SKM-1 (cell line): ENCODE results near the gene BBLN.
"Not testable (repeated sequence)": the region's sequence is repeated elsewhere in the genome, so short reads cannot be mapped to it uniquely, and the experiment has no call there.

Experiments used
- DNase-seq: peaks from one replicate; lab custom pipeline; 2025; ENCODE audit not compliant: unreplicated experiment; lab: John Stamatoyannopoulos, UW

Gene BBLN

DNA sequence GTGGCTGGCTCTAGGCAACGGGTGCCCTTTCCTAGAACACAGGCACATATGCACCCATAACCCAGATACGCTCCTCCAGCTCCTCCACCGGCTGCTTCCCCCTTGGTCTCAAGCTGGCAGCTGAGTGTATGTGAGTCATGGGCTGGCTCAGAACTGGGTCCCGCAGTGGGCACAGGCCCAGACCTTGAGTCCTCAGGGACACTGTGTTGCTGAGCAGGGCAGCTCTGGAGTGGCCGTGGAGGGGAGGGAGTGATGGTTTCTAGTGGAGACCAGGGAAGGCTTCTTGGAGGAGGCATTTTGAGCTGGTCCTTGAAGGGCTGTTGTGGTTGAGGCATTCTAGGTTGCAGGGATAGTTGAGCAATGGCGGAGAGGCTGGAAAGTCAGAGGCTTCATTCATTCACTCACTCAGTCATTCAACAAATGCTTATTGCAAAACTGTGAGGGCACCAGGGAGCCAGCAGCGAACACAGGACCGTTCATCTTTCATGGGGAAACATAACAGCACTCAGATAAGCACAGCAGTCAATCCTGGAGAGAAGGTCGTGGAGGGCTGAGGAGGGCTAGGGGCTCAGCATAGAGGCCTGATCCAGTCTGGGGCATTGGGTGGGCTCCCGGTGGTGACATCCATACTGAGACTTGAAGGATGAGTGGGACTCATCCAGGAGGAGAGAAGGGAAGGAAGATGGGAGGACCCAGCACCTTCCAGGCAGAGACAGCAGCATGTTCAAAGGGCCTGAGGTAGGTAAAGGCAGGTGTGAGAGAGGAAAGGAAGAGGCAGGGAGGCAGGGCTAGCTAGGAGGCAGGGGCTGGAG, 2.4 kb downstream of the BBLN start:
- no peak for DNase-seq

DNA sequence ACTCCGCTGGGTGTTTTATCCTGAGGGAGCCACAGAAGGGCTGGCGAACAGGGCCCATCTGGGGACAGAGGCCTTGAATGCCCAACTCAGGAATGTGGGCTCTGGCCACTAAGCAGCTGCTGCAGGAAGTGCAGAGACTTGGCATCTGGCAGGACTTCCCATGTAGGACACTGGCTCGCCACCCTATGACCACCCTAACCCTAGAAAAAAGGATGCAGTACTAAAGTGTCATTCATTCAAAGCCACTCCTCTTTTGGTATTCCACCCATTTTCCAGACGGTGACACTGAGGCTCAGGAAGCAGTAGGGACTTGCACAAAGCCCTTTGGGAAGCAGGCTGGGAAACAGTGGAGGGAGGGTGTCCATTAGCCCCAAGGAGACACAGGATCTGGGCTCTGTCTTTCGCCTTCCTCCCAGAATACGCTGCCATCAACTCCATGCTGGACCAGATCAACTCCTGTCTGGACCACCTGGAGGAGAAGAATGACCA, 3.0 kb downstream of the BBLN start:
- DNase-seq, result no peak

DNA sequence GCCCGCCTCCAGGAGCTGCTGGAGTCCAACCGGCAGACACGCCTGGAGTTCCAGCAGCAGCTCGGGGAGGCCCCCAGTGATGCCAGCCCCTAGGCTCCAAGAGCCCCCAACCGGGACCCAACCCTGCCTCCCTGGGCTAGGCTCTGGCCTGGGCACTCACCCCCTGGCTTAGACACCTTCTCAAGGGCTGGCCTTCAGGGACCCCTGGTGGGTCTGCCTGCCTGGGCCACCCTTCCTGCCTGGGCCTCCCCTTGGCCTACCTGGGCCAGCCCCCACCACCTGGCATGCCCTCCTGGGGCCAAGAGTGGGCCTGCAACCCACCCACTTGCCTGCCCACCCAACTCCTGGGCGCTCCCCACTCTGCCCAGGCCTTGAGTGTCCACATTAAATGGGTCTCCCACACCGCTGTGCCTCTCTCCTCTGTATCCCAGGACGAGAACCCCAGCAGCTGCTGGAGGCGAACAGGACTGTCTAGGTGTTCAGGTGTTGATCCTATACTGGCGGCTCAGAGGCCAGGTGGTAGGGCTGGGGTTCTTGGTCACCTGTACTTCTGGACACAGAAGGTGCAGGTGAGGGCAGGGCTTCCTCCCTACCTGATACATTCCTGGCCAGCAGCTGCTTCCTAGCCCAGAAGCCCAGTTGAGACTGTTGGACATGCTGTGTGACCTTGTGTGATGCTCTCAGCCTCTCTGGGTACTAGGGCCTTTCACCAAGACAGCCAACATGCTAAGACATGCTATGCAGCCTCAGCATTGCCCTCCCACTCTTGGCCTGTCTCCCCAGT, 3.6 kb downstream of the BBLN start:
- DNase-seq, result no peak

DNA sequence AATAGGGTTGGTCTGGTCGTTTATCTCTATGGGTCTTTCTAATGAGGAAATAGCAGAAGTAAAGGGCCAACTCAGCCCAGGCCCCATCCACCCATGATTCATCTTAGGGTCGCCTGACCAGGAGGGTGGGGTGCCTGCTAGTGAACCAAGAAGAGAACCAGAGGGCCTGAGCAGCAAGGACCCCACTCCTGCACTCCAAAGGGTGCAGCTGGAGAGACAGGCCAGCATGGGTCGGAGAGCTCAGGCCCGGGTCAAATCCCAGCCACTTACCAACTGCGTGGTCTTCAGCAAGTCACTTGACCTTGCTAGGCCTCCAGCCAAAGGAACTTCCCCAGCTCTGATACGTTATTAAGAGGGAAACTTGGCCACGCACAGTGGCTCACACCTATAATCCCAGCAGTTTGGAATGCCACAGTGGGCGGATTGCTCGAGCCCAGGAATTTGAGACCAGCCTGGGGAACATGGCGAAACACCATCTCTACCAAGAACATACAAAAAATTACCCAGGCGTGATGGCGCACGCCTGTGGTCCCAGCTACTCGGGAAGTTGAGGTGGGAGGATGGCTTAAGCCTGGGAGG, 4.3 kb downstream of the BBLN start:
- DNase-seq, result no peak

DNA sequence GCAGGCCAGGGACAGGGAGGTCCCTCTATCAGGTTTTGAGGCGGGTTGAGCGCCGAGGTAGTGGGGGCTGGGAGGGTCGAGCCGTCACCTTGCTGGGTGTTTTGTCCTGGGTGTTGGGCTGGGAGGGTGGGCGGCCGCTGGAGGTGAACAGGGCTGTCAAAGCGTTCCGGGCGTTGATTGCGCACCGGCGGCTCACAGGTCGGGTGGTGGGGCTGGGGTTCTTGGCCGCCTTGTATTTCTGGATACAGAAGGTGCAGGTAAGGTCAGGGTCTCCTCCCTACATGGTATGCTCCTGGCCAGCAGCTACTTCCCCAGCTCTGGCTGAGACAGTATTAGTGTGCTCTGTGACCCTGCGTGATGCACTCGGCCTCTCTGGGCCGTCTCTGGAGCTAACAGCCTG, 6.1 kb downstream of the BBLN start:
- no peak for DNase-seq

DNA sequence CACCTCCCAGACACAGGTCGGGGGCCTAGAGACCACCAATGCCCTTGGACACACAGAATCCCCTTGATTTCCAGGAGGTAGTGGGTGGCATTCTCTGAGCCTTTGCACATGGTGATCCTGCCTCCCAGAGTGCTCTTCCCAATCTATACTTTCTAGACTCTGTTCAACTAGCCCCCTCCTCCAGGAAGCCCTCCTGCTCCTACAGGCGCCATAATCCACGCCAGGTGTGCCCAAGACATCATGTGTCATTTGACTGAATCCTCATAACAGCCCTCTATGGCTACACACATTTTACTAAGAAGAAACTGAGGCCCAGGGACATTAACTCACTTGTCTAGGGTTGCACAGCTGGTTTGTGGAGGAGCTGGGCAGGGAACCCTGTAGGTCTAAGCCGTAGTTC, 7.1 kb downstream of the BBLN start:
- no peak for DNase-seq

DNA sequence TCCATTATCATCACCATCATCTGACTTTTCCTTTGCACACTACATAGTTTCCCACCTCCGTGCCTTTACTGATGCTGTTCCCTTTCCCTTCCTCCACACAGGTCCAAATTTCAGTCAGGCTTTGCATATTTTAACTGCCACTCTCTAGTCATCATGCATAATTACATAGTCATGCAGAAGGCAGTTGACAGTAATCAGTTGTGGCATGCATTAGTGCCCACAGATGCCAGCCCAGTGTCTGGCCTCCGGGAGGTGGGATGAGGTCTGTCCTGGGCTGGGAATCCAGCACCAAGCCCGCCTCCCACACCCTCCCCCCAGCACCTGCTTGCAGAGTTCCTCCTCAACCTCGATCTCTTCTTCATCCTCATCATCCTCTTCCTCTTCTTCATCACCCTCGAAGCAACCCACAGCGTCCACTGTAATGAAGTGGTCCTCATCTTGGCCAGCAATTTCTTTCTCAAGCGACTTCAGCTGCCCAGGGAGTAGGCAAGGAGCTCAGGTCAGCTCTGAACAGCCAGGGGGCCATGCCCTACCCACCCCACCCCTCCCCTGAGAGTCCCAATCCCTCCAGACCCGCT, 8.8 kb downstream of the BBLN start:
- no peak for DNase-seq

DNA sequence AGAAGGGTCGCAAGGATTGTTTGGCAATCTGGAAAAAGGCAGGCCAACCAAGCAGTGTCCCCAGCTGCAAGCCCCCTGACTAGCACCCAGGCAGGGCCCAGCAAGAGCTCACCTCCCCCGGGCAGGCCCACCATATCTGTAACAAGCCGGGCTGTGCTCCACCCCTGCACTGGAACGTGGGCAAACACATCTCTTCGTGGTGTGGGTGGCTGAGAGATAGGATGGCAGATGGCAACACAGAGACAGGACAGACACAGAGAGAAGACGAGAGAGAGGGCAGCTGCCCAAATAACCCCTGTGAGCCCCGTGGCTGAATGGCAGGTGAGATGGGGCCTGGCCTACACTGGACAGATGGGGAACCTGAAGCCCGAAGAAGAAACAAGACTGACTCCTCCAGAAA, 9.4 kb downstream of the BBLN start:
- no peak for DNase-seq

DNA sequence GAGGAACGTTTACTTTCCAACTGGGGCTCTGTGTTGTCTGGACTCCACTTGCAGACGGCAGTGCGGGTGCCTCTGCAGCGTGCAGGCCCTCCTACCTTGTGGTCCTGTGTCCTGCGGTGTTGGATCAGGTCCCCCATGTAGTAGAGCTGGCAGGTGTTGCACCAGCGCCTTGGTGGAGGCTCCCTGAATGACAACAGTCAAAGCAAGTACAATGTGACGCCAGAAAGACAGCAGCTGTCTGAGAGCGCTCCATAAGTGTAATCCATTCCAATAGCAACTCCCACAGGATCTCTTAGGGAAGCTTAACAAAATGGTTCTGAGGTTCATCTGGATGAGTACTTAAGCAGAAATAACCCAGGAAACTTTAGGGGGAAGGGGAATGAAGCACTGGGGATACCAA, 9.9 kb downstream of the BBLN start:
- DNase-seq, result no peak

DNA sequence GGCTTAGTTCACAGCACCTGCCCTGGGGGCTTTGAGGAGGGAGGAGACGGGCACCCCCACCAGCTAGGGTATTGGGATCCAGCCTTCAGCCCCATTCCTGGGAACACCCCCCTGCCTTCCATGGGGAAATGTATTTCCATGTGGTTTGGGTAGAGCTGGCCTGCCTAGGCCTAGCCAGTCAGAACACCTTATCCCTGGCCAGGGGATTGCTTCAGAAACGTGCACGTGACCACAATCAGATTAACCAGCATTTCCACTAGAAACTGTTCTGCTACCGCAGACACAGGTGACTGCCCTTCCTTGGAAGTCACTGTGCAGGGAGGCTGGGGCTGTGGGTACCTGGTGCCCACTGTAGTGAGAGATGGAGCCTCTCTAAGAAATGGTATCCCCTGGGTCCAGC, 14.0 kb downstream of the BBLN start:
- DNase-seq, result no peak

DNA sequence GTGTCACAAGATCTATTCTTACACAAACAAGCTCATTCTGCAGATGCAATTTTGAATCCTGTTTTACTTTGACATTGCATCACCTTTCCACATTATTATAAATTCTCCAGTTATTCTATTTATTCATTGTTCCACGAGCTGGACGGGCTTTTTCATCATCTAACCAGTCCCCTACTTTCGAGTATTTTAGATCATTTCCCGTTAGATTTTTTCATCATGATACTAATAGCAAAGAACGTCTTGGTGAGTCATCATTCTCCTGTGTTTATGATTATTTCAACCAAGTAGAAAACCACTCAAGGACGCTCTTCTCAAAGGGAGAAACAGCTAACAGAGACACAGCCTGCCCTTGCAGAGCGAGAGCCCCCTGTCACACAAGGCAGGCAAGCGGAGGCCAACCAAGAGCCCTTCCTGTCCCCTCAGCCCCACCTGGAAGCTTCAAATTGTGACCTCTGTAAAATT, 15.1 kb downstream of the BBLN start:
- no peak for DNase-seq

DNA sequence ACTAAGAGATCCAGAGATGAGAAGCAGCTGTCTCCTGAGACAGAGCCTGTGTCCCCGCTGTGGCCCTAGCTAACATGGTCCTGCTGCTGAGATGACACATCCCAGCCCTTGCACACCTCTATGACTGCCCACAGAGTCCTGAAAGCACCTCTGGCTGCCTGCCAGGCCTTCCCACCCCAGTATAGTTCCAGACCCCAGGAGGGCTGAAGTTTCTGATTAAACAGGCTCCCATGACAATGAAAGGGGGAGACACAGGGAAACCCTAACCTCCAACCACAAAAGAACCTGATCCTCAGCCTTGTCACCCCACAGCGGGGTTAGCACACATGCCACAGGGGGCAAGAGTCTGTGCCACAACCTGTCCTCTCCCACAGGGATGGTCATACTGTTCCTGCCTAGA, 15.7 kb downstream of the BBLN start:
- DNase-seq, result no peak

DNA sequence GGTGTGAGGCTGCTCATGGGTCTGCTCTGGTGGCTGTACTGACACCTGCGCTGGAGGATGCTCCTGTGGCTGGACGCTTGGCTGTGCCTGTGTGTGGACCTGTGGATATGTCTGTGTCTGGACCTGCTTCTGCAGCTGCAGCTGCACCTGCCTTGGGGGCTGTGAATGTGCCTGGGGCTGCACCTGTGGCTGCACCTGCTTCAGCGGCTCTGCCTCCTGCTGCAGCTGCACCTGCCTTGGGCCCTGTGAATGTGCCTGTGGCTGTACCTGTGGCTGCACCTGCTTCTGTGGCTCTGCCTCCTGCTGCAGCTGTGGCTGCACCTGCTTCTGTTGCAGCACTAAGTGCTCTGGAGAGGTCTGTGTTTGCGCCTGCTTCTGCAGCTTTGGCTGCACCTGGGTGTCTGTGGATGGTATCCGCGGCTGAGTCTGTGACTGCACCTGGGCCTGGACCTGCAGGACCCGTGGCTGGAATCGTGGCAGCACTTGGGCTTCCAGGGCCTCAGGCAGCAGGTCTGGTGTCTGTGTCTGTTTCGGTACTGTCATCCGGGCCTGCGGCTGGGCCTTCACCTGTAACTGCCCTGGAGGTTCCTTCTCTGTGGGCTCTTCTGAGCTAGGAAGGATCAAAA, 18.9 kb downstream of the BBLN start:
- DNase-seq, result no peak

DNA sequence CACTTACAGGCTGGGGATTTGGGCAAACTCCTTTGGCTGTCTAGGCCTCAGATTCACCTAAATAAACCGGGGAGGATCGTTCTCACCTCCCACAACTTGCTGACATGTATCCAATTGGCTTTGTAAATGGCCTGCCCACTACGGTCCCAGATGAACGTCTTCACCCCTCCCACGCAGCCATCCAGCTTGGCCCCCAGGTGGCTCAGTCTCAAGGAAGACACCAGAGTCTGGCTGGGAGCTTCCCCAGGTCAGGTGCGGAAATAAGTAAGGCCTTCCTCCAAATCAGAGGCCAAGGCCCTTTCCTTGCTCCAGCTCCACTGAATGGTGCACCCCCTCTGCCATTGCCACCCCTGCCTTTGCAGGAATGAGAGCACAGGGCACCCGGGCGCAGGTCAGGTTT, 19.9 kb downstream of the BBLN start:
- DNase-seq, result no peak

DNA sequence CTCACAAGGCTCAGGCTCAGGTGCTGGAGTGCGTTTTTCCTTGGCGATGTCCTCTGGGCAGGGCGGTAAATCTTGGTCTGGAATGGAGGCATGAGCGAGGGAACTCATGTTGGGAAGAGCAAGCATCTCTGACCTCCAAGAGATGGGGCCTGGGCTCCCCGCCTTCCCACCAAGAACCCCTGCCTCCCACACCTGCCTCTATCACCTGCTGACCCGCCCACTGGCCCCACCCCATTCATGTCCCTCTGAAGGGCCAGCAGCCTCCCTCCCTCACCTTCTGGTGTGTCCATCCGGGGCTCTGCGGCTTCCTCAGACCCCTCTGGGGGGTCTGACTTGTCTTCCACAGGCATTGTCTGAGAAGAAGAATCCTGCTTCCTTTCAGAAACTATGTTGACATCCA, 20.4 kb downstream of the BBLN start:
- DNase-seq, result no peak

DNA sequence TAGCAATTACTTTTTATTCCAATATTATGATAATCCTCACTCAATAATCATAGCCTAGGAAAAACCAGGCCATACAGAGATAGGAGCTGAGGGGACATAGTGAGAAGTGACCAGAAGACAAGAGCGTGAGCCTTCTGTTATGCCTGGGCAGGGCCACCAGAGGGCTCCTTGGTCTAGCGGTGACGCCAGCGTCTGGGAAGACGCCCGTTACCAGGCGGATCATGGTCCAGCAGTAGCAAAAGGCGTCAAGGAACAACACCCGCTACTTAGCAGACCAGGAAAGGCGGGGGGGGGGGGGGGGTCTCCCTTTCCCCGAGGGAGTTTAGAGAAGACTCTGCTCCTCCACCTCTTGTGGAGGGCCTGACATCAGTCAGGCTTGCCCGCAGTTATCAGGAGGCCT, 21.4 kb downstream of the BBLN start:
- not testable (repeated sequence) for DNase-seq

DNA sequence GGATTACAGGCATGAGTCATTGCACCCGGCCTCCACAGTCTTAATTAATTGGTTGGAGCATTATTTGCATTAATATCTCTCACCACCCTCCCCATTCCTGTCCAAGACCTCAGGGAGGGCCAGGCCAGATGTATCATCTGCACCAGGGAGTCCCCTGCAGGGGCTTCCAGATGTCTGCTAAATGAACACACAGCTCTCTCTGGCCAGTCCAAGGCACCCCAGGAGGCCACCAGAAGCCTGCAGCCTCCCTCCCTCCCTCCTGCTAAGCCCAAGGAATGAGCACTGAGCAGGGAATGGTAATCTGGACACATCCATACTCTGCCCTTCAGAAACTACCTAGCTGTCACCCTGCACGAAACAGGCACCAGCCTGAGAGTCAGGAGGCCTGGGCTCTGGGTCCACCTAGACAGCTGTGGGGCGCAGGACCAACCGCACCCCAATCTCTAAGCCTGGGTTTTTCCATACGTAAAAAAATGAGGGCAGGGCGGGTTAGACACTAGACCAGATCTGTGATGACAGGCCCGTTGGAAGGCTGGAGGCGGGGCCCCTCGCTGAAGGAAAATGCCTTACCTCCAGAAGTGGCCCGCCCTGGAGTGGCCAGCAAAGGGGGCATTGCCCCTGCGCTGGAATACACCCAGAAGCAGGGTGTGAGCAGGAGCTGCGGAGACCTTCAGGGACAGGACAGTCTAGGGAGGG, 23.0 kb downstream of the BBLN start:
- no peak for DNase-seq

DNA sequence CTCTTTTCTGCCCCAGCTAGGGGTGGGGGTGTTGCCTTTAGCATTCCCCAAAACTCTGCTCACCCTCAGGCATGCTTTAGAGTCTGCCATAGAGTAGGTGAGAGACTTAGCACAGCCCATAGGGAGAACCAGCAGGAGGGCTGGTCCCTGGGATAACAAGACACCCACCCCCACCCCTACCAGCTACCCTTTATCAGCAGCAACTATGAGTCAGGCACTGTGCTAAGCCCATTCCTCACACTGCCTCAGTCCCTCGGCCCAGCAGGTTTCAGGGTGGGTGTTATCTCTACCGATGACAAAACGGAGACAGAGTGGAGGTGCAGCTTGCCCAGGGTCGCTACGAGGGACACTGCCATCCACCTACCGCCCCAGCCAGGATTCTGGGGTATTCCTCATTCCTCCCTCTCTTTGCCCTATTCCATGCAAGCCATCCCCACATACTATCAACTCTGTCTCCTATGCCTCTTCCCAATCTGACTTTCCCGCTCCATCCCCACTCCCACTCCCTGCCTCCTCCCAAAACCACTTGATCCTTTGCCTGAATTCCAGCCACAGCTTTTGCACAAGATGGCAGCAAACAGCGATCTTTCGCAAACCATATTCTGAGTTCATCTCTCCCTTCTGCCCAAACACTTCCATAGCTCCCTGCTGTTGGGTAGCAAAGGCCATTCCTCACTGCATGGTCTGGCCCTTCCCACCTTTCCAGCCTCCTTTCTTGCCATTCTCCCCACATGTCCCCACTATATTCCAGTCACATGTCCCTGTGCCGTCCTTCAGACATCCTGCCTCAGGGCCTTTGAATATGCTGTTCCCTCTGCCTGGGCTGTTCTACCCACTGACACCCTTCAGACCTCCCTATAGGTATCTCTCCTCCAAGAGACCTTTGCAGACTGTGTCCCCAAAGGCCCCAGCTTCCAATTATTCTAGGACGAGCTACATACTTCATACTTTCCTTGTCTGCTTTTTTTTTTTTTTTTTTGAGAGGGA, 26.2 kb downstream of the BBLN start:
- DNase-seq, result no peak

DNA sequence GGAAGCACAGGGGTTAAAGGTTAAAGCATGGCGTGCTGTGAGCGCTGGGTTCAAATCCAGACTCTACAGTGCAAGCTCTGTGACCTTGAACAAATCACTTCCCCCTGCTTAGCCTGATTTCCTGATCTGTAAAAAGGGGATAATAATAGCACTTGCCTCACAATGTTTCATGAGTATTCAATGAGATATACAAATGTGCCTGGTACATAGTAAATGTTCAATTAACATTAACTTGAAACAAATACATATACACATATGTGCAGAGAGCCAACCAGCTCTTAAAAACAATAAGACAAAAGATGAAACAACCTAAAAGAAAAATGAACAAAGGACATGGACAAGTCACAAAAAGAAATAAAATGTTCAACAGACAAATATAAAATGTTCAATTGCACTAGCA, 27.3 kb downstream of the BBLN start:
- DNase-seq, result no peak
